GM12878 (cell line): ENCODE measurements around the gene TUBA1B. TPM values are rescaled to one million over a fixed set of nuclear protein-coding genes. Genes with fewer than 3 reads are reported as not detected.

ENCODE experiments used
- ATAC-seq: fragments of 200-7000 bp; cut with Tn5 transposase; 3 replicates; pipeline ENCODE4 v1.9.1; 2020; ENCODE audit warnings: mild to moderate bottlenecking, moderate library complexity
- BruUV-seq: library from RNA; stranded (reverse); fragments of 400-500 nt; replicated peaks from 2 replicates; lab custom pipeline; 2021; lab: Mats Ljungman, UMichigan
- CTCF ChIA-PET: fragments of 300-600 bp; sonication (Branson Sonifier 250); formaldehyde crosslinking; extraction: SDS; loops from one replicate; lab custom pipeline; 2021; ENCODE audit warnings: inconsistent platforms; lab: Yijun Ruan, JAX
- POLR2A ChIA-PET: fragments of 350-600 bp; formaldehyde crosslinking; extraction: SDS; loops from one replicate; lab custom pipeline; 2021; ENCODE audit warnings: inconsistent platforms; lab: Charles Lee
- RAD21 ChIA-PET: fragments of 300-600 bp; sonication (Branson Sonifier 250); formaldehyde crosslinking; loops from one replicate; lab custom pipeline; 2023; ENCODE audit warnings: antibody characterized with exemption; ENCODE audit not compliant: unreplicated experiment; lab: Charles Lee
- SMC1A ChIA-PET: fragments of 300-600 bp; sonication (Branson Sonifier 250); formaldehyde crosslinking; loops from one replicate; lab custom pipeline; 2023; ENCODE audit not compliant: unreplicated experiment, uncharacterized antibody; lab: Charles Lee
- DNase-seq: peaks from one replicate; pipeline ENCODE4 v3.0.0-alpha.2; 2011; ENCODE audit warnings: low read depth, low spot score
- FAIRE-seq: peaks from 3 replicates; lab custom pipeline; 2011; peaks lifted over from hg19 to GRCh38; lab: Jason Lieb, UNC
- H2AFZ ChIP-seq: 2 replicates; pipeline ENCODE4 v1.6.0; 2011; ENCODE audit warnings: low read depth, low read length, control low read depth; ENCODE audit not compliant: control insufficient read depth
- H3K27ac ChIP-seq: 2 replicates; pipeline ENCODE4 v1.5.1; 2011; ENCODE audit warnings: control low read depth; ENCODE audit not compliant: control insufficient read depth, insufficient read depth
- H3K27me3 ChIP-seq, 2 experiments: replicated peaks in 1 of 2; 2 replicates each; pipeline versions ENCODE4 v1.6.0 to v1.6.1; 2011; ENCODE audit warnings: low read length in 1 of 2; ENCODE audit not compliant: control insufficient read depth in 2 of 2, insufficient read depth in 2 of 2
- H3K36me3 ChIP-seq, 2 experiments: 2 replicates each; pipeline ENCODE4 v1.5.1; 2011; ENCODE audit warnings: low read length in 1 of 2; ENCODE audit not compliant: control insufficient read depth in 2 of 2, insufficient read depth in 2 of 2
- H3K4me1 ChIP-seq: 2 replicates; pipeline ENCODE4 v1.6.1; 2011; ENCODE audit warnings: mild to moderate bottlenecking, low read length, moderate library complexity, mixed read lengths; ENCODE audit not compliant: control insufficient read depth, insufficient read depth
- H3K4me2 ChIP-seq: 2 replicates; pipeline ENCODE4 v1.6.0; 2011; ENCODE audit warnings: control low read depth; ENCODE audit not compliant: control insufficient read depth, insufficient read depth
- H3K4me3 ChIP-seq: fragments of 200-600 bp; sonication (generic); 2 replicates; pipeline ENCODE4 v1.5.1; 2016
- H3K79me2 ChIP-seq: 2 replicates; pipeline ENCODE4 v1.6.0; 2011; ENCODE audit warnings: low read length; ENCODE audit not compliant: control insufficient read depth, insufficient read depth
- H3K9ac ChIP-seq: 2 replicates; pipeline ENCODE4 v1.8.0; 2011; ENCODE audit warnings: low read length, control low read depth, mixed read lengths; ENCODE audit not compliant: control insufficient read depth, insufficient read depth
- H3K9me3 ChIP-seq: replicated peaks from 3 replicates; pipeline ENCODE4 v1.5.1; 2011; ENCODE audit warnings: mild to moderate bottlenecking, low read length; ENCODE audit not compliant: control insufficient read depth, insufficient read depth
- H4K20me1 ChIP-seq: 2 replicates; pipeline ENCODE4 v1.6.0; 2011; ENCODE audit not compliant: control insufficient read depth, insufficient read depth
- BACH1 ChIP-seq: fragments of 450-650 bp; IDR thresholded peaks from 2 replicates; pipeline ENCODE4 v1.6.1; 2017; ENCODE audit warnings: mild to moderate bottlenecking, borderline replicate concordance
- BMI1 ChIP-seq: fragments of 450-650 bp; IDR thresholded peaks from 2 replicates; pipeline ENCODE4 v1.6.1; 2016; ENCODE audit warnings: mild to moderate bottlenecking, moderate library complexity, borderline replicate concordance
- CBX5 ChIP-seq: sonication (generic); IDR thresholded peaks from 2 replicates; pipeline ENCODE4 v1.6.1; 2016; ENCODE audit warnings: low read depth, moderate library complexity, mild to moderate bottlenecking, inconsistent platforms
- LARP7 ChIP-seq: fragments of 450-650 bp; IDR thresholded peaks from 2 replicates; pipeline ENCODE4 v1.6.1; 2017; ENCODE audit warnings: mild to moderate bottlenecking
- TCF12 ChIP-seq: IDR thresholded peaks from 2 replicates; pipeline ENCODE4 v1.6.1; 2011; ENCODE audit warnings: low read depth, mild to moderate bottlenecking, low read length
- TCF3 ChIP-seq: IDR thresholded peaks from 2 replicates; pipeline ENCODE4 v1.6.1; 2012; ENCODE audit warnings: low read depth, mild to moderate bottlenecking, low read length, borderline replicate concordance; ENCODE audit not compliant: insufficient read depth
- TCF7 ChIP-seq: IDR thresholded peaks from 2 replicates; pipeline ENCODE4 v1.6.1; 2014; ENCODE audit warnings: antibody characterized with exemption, borderline replicate concordance
- WRNIP1 ChIP-seq: IDR thresholded peaks from 2 replicates; pipeline ENCODE4 v1.6.1; 2011; ENCODE audit warnings: low read depth, low read length, improper control_type of control experiment, borderline replicate concordance
- WGBS: methylation state at CpG from one replicate; pipeline ENCODE4 v1.1.6; 2016; ENCODE audit warnings: low lambda C conversion rate; ENCODE audit not compliant: insufficient replicate concordance, insufficient coverage; ENCODE audit errors: missing lambda C conversion rate; 5-methylcytosine and 5-hydroxymethylcytosine counted together
- in situ Hi-C: fragments of 300-500 bp; cut with MboI; formaldehyde crosslinking; loops from 9 replicates; pipeline ENCODE4 v1.14.3; 2018; ENCODE audit warnings: mixed read lengths
- intact Hi-C: fragments of 100-400 bp; cut with micrococcal nuclease; formaldehyde crosslinking; loops from one replicate; pipeline ENCODE4 v1.14.2; 2022; ENCODE audit not compliant: unreplicated experiment
- polyA plus RNA-seq, 11 experiments: library from polyadenylated mRNA; depleted of rRNA in 4 of 11; unstranded in 6 of 11; stranded (reverse) in 5 of 11; fragments of >200 nt; fragmentation: Nextera tagmentation in 4 of 11; fragmentation: Illumina TruSeq in 1 of 11; extraction: Ambion mirVana in 4 of 11; extraction: Trizol in 1 of 11; gene quantifications; 1 replicate in 1 of 11; 2 replicates in 10 of 11; pipeline versions ENCODE4 v1.2.1 to v1.2.3, GENCODE V29; 2011 to 2016; ENCODE audit warnings: inconsistent platforms in 2 of 11, missing spikeins in 2 of 11, low read depth in 1 of 11
- total RNA-seq, 4 experiments: library from RNA; depleted of rRNA in 3 of 4; stranded (reverse); fragments of >200 nt in 3 of 4; fragmentation: Illumina TruSeq in 1 of 4; extraction: Trizol in 1 of 4; gene quantifications; 2 replicates each; pipeline versions ENCODE4 v1.2.1 to v1.2.3, GENCODE V29; 2013 to 2021
- TF ChIP-seq, protein P1 (sequence below): IDR thresholded peaks from 2 replicates; pipeline ENCODE4 v1.6.1; 2011; ENCODE audit warnings: low read depth, low read length, improper control_type of control experiment, borderline replicate concordance
- TF ChIP-seq, protein P2 (sequence below): fragments of 450-650 bp; IDR thresholded peaks from 2 replicates; pipeline ENCODE4 v1.6.1; 2017; ENCODE audit warnings: mild to moderate bottlenecking, low read depth, inconsistent platforms; ENCODE audit not compliant: poor library complexity, severe bottlenecking
- TF ChIP-seq, protein P3 (sequence below): fragments of 450-650 bp; conservative IDR thresholded peaks from 2 replicates; pipeline ENCODE4 v1.6.1; 2017; ENCODE audit warnings: mild to moderate bottlenecking, moderate library complexity

The TUBA1B gene
- total and polyA plus RNA-seq, 10 of the 15 experiments (the other 5 are each of a cell fraction or from before 2014, with no cell fraction given): 2,328 to 4,712 (median 3,552) TPM

DNA sequence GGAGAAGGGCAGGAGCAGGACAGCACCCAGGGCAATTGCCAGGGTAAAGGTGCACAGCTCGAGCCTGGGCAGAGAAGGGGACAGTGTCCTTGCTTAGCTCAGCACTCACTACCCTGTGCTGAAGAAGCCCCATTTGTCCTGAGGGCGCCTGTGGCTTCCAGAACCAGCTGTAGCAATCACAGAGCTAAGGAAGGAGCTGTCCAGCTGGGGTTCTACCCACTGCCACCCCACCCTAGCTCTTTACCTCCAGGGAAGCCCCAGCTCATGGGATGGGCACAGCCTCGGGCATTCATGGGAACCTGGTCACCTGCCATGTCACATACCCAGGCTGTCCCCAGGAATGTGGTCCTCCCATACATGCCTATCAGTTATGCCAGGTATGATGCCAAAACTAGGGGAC lies 26.4 kb downstream of the TUBA1B start:
- H3K27me3 ChIP-seq: no peaks in the 10 kb centered on the region
- H3K27ac ChIP-seq: no peak overlapping the region
- H3K4me1 ChIP-seq: peaks cover 13% of the 10 kb centered on the region
- no peak for FAIRE-seq
- CTCF ChIA-PET: interaction anchor here (0.7 to 10.9 kb wide), 7 partner anchors 9 to 41 kb away, joined by 3 to 118 read pairs (median 5); partner anchors contain the start of gene DHH
- no peak for DNase-seq
- H3K36me3 ChIP-seq: peaks cover 4 to 17% of the 10 kb centered on the region in 2 experiments
- no peak overlapping the region for H3K4me2 ChIP-seq
- RAD21 ChIA-PET: no interaction called here
- peaks cover 5% of the 10 kb centered on the region for H3K79me2 ChIP-seq
- WGBS: 21% methylated on average over 3 of the region's 3 CpGs
- POLR2A ChIA-PET: interaction anchor here (1.1 to 1.9 kb wide), 3 partner anchors 25 to 32 kb away, joined by 4 to 7 read pairs (median 5); partner anchors contain the start of gene TUBA1B
- no peak overlapping the region for H3K9ac ChIP-seq
- intact Hi-C loops (no loop called here), in situ Hi-C loops (no loop called here)
- no TSS peak for BruUV-seq
- H3K9me3 ChIP-seq: no peaks in the 10 kb centered on the region
- H3K4me3 ChIP-seq: no peak overlapping the region
- ATAC-seq: no peak
- SMC1A ChIA-PET: interaction anchor here (0.6 to 1.0 kb wide), 3 partner anchors 18 to 432 kb away, joined by 3 read pairs; no protein-coding TSS in a partner anchor
- no peak overlapping the region for H2AFZ ChIP-seq
- TF ChIP-seq TCF3: no peak
- no peak for TF ChIP-seq TCF12
- no peak for TF ChIP-seq BACH1
- TF ChIP-seq, protein P1, sequence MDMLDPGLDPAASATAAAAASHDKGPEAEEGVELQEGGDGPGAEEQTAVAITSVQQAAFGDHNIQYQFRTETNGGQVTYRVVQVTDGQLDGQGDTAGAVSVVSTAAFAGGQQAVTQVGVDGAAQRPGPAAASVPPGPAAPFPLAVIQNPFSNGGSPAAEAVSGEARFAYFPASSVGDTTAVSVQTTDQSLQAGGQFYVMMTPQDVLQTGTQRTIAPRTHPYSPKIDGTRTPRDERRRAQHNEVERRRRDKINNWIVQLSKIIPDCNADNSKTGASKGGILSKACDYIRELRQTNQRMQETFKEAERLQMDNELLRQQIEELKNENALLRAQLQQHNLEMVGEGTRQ: no peak
- no peak for TF ChIP-seq CBX5
- no peak for TF ChIP-seq WRNIP1
- no peak for TF ChIP-seq BMI1
- TF ChIP-seq, protein P2, sequence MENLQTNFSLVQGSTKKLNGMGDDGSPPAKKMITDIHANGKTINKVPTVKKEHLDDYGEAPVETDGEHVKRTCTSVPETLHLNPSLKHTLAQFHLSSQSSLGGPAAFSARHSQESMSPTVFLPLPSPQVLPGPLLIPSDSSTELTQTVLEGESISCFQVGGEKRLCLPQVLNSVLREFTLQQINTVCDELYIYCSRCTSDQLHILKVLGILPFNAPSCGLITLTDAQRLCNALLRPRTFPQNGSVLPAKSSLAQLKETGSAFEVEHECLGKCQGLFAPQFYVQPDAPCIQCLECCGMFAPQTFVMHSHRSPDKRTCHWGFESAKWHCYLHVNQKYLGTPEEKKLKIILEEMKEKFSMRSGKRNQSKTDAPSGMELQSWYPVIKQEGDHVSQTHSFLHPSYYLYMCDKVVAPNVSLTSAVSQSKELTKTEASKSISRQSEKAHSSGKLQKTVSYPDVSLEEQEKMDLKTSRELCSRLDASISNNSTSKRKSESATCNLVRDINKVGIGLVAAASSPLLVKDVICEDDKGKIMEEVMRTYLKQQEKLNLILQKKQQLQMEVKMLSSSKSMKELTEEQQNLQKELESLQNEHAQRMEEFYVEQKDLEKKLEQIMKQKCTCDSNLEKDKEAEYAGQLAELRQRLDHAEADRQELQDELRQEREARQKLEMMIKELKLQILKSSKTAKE: no peak
- TF ChIP-seq, protein P3, sequence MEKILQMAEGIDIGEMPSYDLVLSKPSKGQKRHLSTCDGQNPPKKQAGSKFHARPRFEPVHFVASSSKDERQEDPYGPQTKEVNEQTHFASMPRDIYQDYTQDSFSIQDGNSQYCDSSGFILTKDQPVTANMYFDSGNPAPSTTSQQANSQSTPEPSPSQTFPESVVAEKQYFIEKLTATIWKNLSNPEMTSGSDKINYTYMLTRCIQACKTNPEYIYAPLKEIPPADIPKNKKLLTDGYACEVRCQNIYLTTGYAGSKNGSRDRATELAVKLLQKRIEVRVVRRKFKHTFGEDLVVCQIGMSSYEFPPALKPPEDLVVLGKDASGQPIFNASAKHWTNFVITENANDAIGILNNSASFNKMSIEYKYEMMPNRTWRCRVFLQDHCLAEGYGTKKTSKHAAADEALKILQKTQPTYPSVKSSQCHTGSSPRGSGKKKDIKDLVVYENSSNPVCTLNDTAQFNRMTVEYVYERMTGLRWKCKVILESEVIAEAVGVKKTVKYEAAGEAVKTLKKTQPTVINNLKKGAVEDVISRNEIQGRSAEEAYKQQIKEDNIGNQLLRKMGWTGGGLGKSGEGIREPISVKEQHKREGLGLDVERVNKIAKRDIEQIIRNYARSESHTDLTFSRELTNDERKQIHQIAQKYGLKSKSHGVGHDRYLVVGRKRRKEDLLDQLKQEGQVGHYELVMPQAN: no peak
- TF ChIP-seq LARP7: no peak
- TF ChIP-seq TCF7: no peak
- TF ChIP-seq, all 136 proteins: peak for 0
- no peaks in the 10 kb centered on the region for H4K20me1 ChIP-seq
